ENCODE data around the gene PGM5.

PGM5 gene

DNA sequence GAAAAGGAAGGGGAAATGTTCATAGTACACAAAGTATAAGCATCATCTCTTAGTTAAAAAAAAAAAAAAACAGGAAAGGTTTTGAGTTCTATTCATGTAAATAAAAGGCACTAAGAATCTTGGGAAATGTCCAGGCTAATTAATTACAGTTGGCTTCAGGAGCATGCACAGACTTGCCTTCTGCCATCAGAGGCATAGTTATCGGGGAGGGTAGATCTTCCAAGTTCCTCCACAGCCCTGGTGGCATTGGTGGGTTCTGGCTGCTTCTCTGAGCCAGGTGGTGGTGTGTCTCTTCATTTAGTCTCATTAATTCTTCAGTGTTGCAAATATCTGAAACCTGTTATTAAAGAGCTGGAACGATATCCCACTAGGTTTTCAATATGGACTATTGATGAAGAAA, 99.0 kb downstream of the PGM5 start:
- DNase-seq (ENCODE audit: low read depth), result no peak
- no peak overlapping the region for H3K4me3 ChIP-seq (ENCODE audit: low read length)
- TF ChIP-seq, protein P1, sequence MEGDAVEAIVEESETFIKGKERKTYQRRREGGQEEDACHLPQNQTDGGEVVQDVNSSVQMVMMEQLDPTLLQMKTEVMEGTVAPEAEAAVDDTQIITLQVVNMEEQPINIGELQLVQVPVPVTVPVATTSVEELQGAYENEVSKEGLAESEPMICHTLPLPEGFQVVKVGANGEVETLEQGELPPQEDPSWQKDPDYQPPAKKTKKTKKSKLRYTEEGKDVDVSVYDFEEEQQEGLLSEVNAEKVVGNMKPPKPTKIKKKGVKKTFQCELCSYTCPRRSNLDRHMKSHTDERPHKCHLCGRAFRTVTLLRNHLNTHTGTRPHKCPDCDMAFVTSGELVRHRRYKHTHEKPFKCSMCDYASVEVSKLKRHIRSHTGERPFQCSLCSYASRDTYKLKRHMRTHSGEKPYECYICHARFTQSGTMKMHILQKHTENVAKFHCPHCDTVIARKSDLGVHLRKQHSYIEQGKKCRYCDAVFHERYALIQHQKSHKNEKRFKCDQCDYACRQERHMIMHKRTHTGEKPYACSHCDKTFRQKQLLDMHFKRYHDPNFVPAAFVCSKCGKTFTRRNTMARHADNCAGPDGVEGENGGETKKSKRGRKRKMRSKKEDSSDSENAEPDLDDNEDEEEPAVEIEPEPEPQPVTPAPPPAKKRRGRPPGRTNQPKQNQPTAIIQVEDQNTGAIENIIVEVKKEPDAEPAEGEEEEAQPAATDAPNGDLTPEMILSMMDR (IDR thresholded peaks at IDR 0.05; ENCODE audit: insufficient read depth, low read depth, low read length, missing control alignments), result no peak

DNA sequence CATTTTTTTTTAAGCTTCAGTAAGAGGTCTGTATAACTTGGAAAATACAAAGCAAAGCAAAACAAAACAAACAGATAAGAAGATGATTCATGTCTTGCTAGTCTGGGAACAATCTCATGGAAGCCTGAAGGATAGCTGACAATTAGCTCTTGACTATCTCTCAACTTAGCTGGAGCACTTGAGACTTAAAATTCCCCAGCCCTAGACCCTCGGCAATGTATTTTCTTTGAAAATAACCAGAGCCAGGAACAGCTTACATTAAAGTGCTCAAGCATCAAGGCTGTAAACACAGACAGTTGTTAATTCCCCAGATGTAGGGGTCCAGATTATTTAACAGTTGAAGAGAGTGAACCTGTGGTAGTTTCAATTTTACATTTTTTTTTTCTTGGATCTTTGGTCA, 101.4 kb downstream of the PGM5 start:
- H3K4me3 ChIP-seq (ENCODE audit: low read length), result no peak overlapping the region
- TF ChIP-seq, protein P1 (IDR thresholded peaks at IDR 0.05; ENCODE audit: insufficient read depth, low read depth, low read length, missing control alignments), result no peak
- no peak for DNase-seq (ENCODE audit: low read depth)

DNA sequence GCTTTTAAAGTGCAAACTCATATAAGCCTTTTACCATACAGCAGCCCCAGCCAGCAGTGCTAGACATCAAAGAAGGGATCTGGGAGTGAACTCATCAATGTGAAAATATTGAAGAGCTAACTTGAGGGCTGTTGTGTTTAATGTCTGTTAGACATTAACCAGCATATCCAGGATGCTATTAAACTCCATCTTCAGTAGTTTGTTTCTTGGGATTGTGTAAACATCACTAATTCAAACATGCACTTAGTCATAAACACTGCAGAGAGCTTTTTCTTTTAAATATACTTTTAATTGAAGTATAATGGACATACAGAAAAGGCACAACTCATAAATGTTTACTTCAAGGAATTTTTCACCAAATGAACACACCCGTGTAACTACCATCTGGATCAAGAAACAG, 102.5 kb downstream of the PGM5 start:
- DNase-seq (ENCODE audit: low read depth), result no peak
- no peak overlapping the region for H3K4me3 ChIP-seq (ENCODE audit: low read length)
- TF ChIP-seq, protein P1 (IDR thresholded peaks at IDR 0.05; ENCODE audit: insufficient read depth, low read depth, low read length, missing control alignments), result no peak

DNA sequence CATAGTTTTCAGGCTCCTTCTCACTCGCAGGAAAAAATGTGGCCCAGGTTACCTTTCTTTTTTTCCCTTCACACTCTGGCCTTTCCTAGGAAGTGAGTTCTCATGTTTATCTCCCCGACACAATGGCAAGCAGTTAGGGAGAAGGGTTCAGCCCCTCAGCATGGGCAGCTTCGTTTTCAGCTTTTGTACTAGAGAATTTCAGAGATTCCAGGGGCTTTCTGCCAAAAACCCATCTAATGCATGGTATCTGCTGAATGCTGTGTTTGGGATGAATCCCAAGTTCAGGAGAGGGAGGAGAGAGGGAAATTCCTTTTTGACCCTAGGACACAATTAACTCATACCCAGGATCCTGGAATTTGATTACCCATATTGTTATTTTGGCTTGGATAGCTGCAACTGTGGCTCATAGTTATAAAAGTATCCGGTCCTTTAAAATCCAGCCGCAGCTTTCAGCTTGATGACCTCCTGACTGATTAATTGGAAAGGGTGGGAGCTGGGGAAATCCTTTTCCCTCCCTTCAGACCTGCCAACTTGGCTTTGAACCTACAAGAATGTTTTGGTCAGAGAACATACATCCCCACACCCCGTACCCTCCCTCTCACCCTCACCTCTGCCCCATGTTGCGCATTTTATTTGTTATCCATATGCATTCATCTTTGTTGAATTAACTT, 105.8 kb downstream of the PGM5 start:
- TF ChIP-seq, protein P1 (IDR thresholded peaks at IDR 0.05; ENCODE audit: insufficient read depth, low read depth, low read length, missing control alignments), result no peak
- no peak overlapping the region for H3K4me3 ChIP-seq (ENCODE audit: low read length)

DNA sequence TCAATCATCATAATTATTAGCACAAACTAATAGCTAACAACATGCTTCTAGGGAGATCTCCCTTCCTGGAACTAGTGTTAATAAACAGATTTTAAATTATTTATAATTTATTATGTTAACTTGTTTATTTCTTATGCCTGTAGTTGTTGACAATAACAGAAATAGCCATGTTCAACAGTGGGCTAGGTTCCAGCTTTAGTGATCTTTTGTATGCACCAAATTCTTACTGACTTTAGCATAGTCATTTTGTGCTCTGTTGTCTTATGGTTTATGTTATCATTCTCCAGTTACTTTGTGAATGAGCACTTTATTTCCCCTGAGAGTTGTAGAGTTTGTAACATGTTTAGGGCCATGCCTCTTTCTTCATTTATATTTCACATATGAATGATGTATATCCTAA, 113.7 kb downstream of the PGM5 start:
- DNase-seq (ENCODE audit: low read depth), result no peak
- no peak overlapping the region for H3K4me3 ChIP-seq (ENCODE audit: low read length)
- TF ChIP-seq, protein P1 (IDR thresholded peaks at IDR 0.05; ENCODE audit: insufficient read depth, low read depth, low read length, missing control alignments), result no peak

More for the DNA sequence above, 105.8 kb downstream of the PGM5 start:
- no peak for DNase-seq (ENCODE audit: low read depth)

DNA sequence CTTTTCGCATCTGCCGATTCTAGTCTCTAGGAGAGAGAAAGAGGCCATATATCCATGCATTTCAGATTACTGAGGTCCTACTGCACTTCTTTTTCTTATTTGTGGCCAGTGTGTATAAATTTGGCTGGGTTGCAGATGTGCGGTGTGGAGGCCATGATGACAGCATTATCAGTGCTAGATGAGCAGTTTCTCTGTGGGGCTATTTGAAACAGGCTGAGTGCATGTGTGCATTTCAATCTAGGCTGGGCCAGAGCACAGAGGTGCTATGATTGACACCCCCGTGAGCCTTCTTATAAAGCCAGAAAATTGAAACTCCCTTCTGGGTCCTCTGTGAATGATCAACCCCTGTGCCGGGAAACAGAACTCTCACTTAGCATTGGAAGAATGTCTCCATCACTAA, 114.2 kb downstream of the PGM5 start:
- TF ChIP-seq, protein P1 (IDR thresholded peaks at IDR 0.05; ENCODE audit: insufficient read depth, low read depth, low read length, missing control alignments), result no peak

DNA sequence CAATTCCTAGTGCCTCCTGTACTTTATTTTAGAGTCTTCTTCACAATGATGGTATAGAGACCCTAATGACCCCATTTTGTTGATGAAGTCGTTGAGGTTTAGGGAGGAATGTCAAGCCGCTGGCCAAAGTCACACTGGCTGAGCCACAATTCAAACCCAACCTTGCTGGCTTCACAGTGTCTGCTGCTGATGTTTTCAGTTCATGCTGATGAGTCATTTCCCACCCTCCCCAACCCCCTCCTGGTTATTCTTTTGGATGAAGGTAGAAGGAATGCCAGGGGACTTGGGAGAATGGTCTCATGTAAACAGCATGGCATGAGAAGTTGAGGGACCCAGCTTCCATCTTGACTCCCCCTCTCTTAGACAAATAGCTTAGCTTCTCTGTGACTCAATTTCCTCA, 115.7 kb downstream of the PGM5 start:
- no peak for DNase-seq (ENCODE audit: low read depth)
- TF ChIP-seq, protein P1 (IDR thresholded peaks at IDR 0.05; ENCODE audit: insufficient read depth, low read depth, low read length, missing control alignments), result no peak
- H3K4me3 ChIP-seq (ENCODE audit: low read length), result no peak overlapping the region

More for the DNA sequence above, 114.2 kb downstream of the PGM5 start:
- H3K4me3 ChIP-seq (ENCODE audit: low read length), result no peak overlapping the region
- DNase-seq (ENCODE audit: low read depth), result no peak
